22Rv1 (cell line): ENCODE measurements around the gene OR4F15.
"Not testable (repeated sequence)": the region's sequence is repeated elsewhere in the genome, so short reads cannot be mapped to it uniquely, and the experiment has no call there.

ENCODE experiments used
- H3K27ac ChIP-seq: fragments of 450-650 bp; 2 replicates; pipeline ENCODE4 v1.5.1; 2017
- ZFX ChIP-seq: fragments of 450-650 bp; IDR thresholded peaks from 2 replicates; pipeline ENCODE4 v1.6.1; 2017; ENCODE audit warnings: antibody characterized with exemption, borderline replicate concordance
- TF ChIP-seq, protein P1 (sequence below): fragments of 450-650 bp; IDR thresholded peaks from 2 replicates; pipeline ENCODE4 v1.5.1; 2017; ENCODE audit warnings: mild to moderate bottlenecking

OR4F15 gene

DNA sequence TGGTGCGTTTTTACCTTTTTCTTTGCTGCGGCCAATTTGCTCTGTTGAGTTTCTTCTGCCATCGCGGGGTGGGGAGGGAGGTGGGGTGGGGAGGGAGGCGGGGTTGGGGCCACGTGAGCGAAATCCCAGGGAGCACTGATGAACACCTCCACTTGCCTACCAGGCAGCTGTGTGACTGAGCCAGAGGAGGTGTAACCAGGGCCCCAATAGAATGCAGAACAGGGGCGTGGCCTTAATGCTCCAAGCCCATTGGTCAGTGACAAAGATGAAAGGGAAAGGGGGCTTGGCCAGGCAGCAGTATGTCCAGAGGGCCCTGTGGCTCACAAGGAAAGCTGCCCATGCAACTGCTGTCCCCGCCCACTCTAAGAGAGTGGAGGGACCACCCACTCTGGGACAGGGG is 30.1 kb upstream of the OR4F15 start:
- no peak for TF ChIP-seq ZFX
- TF ChIP-seq, protein P1, sequence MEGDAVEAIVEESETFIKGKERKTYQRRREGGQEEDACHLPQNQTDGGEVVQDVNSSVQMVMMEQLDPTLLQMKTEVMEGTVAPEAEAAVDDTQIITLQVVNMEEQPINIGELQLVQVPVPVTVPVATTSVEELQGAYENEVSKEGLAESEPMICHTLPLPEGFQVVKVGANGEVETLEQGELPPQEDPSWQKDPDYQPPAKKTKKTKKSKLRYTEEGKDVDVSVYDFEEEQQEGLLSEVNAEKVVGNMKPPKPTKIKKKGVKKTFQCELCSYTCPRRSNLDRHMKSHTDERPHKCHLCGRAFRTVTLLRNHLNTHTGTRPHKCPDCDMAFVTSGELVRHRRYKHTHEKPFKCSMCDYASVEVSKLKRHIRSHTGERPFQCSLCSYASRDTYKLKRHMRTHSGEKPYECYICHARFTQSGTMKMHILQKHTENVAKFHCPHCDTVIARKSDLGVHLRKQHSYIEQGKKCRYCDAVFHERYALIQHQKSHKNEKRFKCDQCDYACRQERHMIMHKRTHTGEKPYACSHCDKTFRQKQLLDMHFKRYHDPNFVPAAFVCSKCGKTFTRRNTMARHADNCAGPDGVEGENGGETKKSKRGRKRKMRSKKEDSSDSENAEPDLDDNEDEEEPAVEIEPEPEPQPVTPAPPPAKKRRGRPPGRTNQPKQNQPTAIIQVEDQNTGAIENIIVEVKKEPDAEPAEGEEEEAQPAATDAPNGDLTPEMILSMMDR, result no peak
- H3K27ac ChIP-seq, result no peak overlapping the region

DNA sequence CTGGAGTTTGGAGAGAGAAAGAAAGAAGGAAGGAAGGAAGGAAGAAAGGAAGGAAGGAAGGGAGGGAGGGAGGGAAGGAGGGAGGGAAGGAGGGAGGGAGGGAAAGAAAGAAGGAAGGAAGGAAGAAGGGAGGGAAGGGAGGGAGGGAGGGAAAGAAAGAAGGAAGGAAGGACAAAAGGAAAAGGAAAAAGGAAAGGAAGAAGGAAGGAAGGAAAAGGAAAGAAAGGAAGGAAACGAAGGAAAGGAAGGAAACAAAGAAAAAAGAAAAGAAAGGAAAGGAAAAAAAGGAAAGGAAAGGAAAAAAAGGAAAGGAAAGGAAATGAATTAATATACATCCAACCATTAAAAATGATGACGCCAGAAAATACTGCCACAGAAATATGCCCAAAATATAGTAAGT is 27.4 kb upstream of the OR4F15 start:
- TF ChIP-seq, protein P1, result no peak
- no peak for TF ChIP-seq ZFX
- no peak overlapping the region for H3K27ac ChIP-seq

DNA sequence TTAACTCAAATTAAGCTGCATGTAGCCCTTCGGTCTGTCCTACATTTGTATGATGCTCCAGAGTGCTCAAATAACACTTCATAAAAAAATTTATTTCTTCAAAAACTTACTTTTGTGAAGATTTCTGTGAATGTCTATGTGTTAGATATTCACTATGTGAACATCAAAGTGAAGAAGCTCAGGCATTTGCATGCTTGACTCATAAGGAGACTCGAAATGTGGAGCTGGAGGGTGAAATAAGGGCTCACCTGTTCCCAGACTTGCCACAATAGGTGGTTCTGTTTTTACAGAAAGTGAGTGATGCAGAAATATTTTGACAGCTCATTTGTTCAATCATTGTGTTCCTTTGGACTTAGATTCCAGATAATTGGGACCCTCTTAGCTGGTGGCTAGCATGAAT is 25.6 kb upstream of the OR4F15 start:
- not testable (repeated sequence) for H3K27ac ChIP-seq

DNA sequence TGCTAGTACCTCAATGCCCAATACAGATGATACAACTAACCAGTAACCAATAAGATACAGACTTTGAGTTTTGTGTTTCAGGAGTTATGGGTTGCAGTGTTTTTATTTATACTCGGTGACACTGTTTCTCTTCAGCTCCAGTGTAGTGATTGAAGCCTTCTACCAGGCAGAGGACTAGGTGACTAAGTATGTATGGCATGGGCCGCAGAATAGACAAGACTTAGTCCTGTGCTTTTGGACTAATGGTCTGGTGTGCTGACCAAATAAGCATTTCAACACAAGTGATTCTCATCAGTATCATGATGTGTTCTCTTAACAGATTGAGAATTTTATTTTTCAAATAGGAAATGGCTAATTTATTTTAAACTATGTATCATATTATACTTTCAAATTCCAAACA is 24.0 kb upstream of the OR4F15 start:
- not testable (repeated sequence) for H3K27ac ChIP-seq

DNA sequence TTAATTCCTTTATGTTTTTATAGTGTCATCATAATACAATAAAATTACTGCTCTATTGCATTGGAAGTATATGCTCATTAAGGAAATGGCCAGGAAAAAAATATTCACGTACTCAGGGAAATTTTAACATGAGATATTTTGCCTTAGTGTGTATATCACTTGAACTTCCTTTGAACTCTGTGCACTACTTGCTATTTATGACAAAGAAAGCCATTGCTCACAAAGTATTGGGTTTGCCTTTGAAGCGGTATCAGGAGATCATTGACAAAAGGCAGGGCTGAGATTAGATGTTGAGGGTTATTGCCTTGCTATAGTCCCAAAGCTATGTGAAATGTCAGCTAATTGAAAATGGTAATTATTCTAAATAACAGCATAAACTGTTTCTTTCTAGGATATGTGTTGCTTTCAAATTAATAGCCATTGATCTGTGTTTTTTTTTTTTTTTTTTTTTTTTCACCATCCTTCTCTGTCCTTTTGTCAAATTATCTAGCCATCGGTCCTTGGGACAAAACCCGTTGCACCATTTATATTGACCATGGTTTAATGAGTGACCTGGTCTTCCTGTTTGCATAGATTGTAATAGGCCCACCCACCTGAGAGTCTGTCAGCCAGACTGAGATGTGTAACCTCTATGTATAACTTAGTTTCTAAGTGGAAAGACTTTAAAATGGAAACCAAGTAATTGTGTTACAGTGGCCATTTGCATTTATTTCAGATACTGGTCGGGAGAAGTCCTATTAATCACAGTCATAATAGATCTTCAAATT is 23.3 kb upstream of the OR4F15 start:
- H3K27ac ChIP-seq, result not testable (repeated sequence)

DNA sequence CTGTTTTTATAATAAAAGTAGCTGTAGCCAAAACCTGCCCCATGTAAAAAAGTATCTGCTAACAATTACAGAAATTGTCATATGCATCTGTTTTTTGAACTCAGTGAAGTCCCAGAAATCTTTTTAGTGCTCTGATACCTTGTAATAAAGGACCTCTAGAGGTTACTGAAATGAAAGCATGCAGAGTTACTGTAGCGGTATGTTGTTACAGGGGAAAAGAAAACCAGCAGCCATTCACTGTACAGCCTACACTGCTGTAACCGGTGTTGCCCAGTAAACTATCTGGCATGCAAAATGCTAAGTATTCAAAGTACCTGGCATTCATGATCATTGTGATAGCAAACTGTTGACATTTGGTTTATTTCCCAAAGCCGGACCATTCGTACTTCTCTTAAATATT is 21.3 kb upstream of the OR4F15 start:
- H3K27ac ChIP-seq, result not testable (repeated sequence)

DNA sequence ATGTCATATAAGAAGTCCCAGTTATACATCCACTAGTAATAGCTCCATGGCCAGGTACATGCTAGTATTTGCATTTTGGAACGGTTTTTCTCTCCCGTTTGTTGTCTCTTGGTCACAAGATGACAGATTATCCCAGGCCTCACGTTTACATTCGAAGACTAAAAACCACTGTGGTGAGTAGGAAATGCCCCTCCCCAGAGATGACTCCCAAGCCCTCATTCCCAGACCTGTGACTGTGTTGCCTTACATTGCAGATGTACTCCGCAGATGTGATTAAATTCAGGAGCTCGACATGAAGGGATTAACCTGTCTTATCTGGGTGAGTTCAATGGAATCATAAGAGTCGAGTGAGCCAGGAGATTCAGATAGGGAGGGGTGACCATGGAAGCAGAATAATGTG is 18.0 kb upstream of the OR4F15 start:
- H3K27ac ChIP-seq, result not testable (repeated sequence)

DNA sequence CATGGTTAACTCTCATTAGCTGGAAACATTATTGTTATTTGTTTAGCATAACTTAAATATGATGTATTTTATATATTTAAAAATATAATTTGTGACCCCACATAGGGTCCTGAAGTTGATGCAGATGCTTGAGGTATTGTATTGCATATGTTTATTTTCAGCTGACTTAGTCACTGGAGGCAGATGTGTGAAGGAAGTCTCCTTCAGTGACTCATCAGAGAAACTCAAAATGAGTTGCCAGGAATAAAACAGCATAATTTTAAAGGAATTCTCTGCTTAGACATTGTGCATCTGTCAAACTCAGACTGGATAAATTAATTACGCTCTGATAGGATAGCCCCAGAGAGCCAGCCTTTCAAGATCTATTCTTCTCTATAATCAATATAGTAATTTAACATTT is 16.5 kb upstream of the OR4F15 start:
- H3K27ac ChIP-seq, result no peak overlapping the region
- no peak for TF ChIP-seq ZFX
- TF ChIP-seq, protein P1, result no peak

DNA sequence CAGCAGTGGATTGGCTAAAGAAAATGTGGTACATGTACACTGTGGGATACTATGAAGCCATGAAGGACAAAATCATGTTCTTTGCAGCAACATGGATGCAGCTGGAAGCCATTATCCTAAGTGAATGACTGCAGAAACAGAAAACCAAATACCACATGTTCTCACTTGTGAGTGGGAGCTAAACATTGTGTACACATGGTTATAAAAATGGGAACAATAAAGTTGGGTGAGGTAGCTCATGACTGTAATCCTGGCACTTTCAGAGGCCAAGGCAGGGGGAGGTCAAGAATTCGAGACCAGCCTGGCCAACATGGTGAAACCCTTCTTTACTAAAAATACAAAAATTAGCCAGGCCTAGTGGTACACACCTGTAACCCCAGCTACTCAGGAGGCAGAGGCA is 12.3 kb upstream of the OR4F15 start:
- TF ChIP-seq, protein P1, result no peak
- no peak for TF ChIP-seq ZFX
- no peak overlapping the region for H3K27ac ChIP-seq

DNA sequence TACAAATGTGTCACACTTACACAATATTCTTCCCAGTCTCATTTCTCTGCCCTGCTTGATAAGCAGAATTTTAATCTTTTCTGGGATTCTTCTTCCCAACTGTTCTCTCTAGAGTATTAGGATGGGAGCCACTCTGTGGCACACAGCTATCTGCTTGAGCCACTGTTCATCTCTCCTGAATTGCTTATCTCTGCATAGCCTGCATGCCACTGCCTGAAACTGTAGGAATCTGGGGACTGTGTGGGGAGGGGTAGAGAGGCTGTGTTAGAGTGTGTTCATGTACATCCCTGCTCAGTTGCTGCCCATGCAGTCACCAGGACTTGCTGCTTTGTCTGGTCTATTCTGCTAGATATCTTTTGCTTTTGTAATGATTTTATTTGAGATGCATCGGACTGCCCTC is 11.0 kb upstream of the OR4F15 start:
- H3K27ac ChIP-seq, result no peak overlapping the region
- TF ChIP-seq ZFX, result no peak
- TF ChIP-seq, protein P1, result no peak
